ENCODE results near the gene DDX24.
A peak's percentile ranks its signal among the peaks of the same experiment; 100 is the strongest.

Gene DDX24

GRCh38 chr14:94080621-94081385, at the start of gene DDX24, which contains the start of gene IFI27L1:
TSS of gene DDX24 (minus strand) at chr14:94081202. CDS start at chr14:94079742, 1,460 bp downstream.
TSS of gene IFI27L1 (plus strand) at chr14:94081310. CDS start at chr14:94096938, 15,628 bp downstream.
- DNase-seq (ENCODE audit: low read depth in 2 of 2), result peak; percentile 88 to 94

- DNase-seq (ENCODE audit: low read depth in 2 of 2), result no peak
Observed at GRCh38 chr14:94129758-94130414, 48.9 kb upstream of the DDX24 start.

- peak; percentile 11 to 27 for DNase-seq (ENCODE audit: low read depth in 2 of 2)
Observed at GRCh38 chr14:94129111-94129757, 48.2 kb upstream of the DDX24 start, which contains the start of gene IFI27L2. TSS of gene IFI27L2 (minus strand) at chr14:94129604. CDS start at chr14:94129564, 40 bp downstream.

- DNase-seq (ENCODE audit: low read depth in 2 of 2), result no peak
Observed at GRCh38 chr14:94128216-94128839, 47.3 kb upstream of the DDX24 start.

- DNase-seq (ENCODE audit: low read depth in 2 of 2), result no peak
Observed at GRCh38 chr14:94127330-94127729, 46.3 kb upstream of the DDX24 start.

- no peak for DNase-seq (ENCODE audit: low read depth in 2 of 2)
Observed at GRCh38 chr14:94126800-94127199, 45.8 kb upstream of the DDX24 start.

- DNase-seq (ENCODE audit: low read depth in 2 of 2), result no peak
Observed at GRCh38 chr14:94126419-94126677, 45.3 kb upstream of the DDX24 start.

- DNase-seq (ENCODE audit: low read depth in 2 of 2), result no peak
Observed at GRCh38 chr14:94125659-94126418, 44.8 kb upstream of the DDX24 start.

GRCh38 chr14:94124582-94125377, 43.8 kb upstream of the DDX24 start:
- DNase-seq (ENCODE audit: low read depth in 2 of 2), result no peak

- DNase-seq (ENCODE audit: low read depth in 2 of 2), result no peak
Observed at GRCh38 chr14:94123868-94124267, 42.9 kb upstream of the DDX24 start.

GRCh38 chr14:94123296-94123695, 42.3 kb upstream of the DDX24 start:
- no peak for DNase-seq (ENCODE audit: low read depth in 2 of 2)

GRCh38 chr14:94122438-94122837, 41.4 kb upstream of the DDX24 start:
- DNase-seq (ENCODE audit: low read depth in 2 of 2), result no peak

- no peak for DNase-seq (ENCODE audit: low read depth in 2 of 2)
Observed at GRCh38 chr14:94121485-94121884, 40.5 kb upstream of the DDX24 start.

GRCh38 chr14:94120667-94121340, 39.8 kb upstream of the DDX24 start:
- DNase-seq (ENCODE audit: low read depth in 2 of 2), result no peak

- no peak for DNase-seq (ENCODE audit: low read depth in 2 of 2)
Observed at GRCh38 chr14:94119071-94119470, 38.1 kb upstream of the DDX24 start.

- DNase-seq (ENCODE audit: low read depth in 2 of 2), result no peak
Observed at GRCh38 chr14:94117856-94118255, 36.9 kb upstream of the DDX24 start.

GRCh38 chr14:94116701-94117100, 35.7 kb upstream of the DDX24 start:
- DNase-seq (ENCODE audit: low read depth in 2 of 2), result no peak

- DNase-seq (ENCODE audit: low read depth in 2 of 2), result no peak
Observed at GRCh38 chr14:94115631-94116030, 34.6 kb upstream of the DDX24 start.

GRCh38 chr14:94115058-94115591, 34.1 kb upstream of the DDX24 start:
- DNase-seq (ENCODE audit: low read depth in 2 of 2), result no peak

GRCh38 chr14:94114589-94115057, 33.6 kb upstream of the DDX24 start:
- DNase-seq (ENCODE audit: low read depth in 2 of 2), result no peak
